HepG2 (cell line): ENCODE data around the gene RPTOR. TPM values are rescaled to one million over a fixed set of nuclear protein-coding genes. Genes with fewer than 3 reads are reported as not detected.
A peak's percentile ranks its signal among the peaks of the same experiment; 100 is the strongest.

Experiments
- BORCS8-MEF2B ChIP-seq: sonication (generic); formaldehyde crosslinking; IDR thresholded peaks from 2 replicates; pipeline ENCODE4 v1.8.0; 2022; ENCODE audit warnings: mild to moderate bottlenecking, missing genetic modification reagents
- CHD4 ChIP-seq: fragments of 200-600 bp; sonication (generic); IDR thresholded peaks from 2 replicates; pipeline ENCODE4 v1.7.0; 2017; ENCODE audit warnings: mild to moderate bottlenecking, low read length, borderline replicate concordance
- GATAD2A ChIP-seq: IDR thresholded peaks from 2 replicates; pipeline ENCODE4 v1.6.1; 2016
- PITX1 ChIP-seq: sonication (generic); formaldehyde crosslinking; IDR thresholded peaks from 2 replicates; pipeline ENCODE4 v1.5.1; 2020; ENCODE audit warnings: mild to moderate bottlenecking, missing genetic modification reagents
- RAD51 ChIP-seq: fragments of 450-650 bp; IDR thresholded peaks from 2 replicates; pipeline ENCODE4 v1.6.1; 2016; ENCODE audit warnings: borderline replicate concordance
- SIN3A ChIP-seq: IDR thresholded peaks from 2 replicates; pipeline ENCODE4 v1.6.1; 2011; ENCODE audit warnings: low read depth, mild to moderate bottlenecking, control low read depth, low read length, borderline replicate concordance
- TMF1 ChIP-seq: sonication (generic); formaldehyde crosslinking; IDR thresholded peaks from 2 replicates; pipeline ENCODE4 v1.8.1; 2022; ENCODE audit warnings: low read depth, missing genetic modification reagents
- ZNF337 ChIP-seq: sonication (generic); formaldehyde crosslinking; IDR thresholded peaks from 2 replicates; pipeline ENCODE4 v1.5.1; 2020; ENCODE audit warnings: missing genetic modification reagents, low read depth, mild to moderate bottlenecking, borderline replicate concordance
- ZNF615 ChIP-seq: sonication (generic); formaldehyde crosslinking; IDR thresholded peaks from 2 replicates; pipeline ENCODE4 v1.5.0; 2020; ENCODE audit warnings: mild to moderate bottlenecking, missing genetic modification reagents, borderline replicate concordance
- ZNF616 ChIP-seq: sonication (generic); formaldehyde crosslinking; IDR thresholded peaks from 2 replicates; pipeline ENCODE4 v1.5.0; 2020; ENCODE audit warnings: low read depth, mild to moderate bottlenecking, missing genetic modification reagents
- ZNF788 ChIP-seq: sonication (generic); formaldehyde crosslinking; IDR thresholded peaks from 2 replicates; pipeline ENCODE4 v1.5.0; 2020; ENCODE audit warnings: mild to moderate bottlenecking, missing genetic modification reagents, borderline replicate concordance
- polyA plus RNA-seq, 8 experiments: library from polyadenylated mRNA; depleted of rRNA in 3 of 8; stranded (reverse) in 7 of 8; unstranded in 1 of 8; fragments of >200 nt; fragmentation: Illumina TruSeq in 4 of 8; extraction: Trizol in 4 of 8; gene quantifications; 2 replicates each; pipeline versions ENCODE4 v1.2.1 to v1.2.3, GENCODE V29; 2011 to 2016; ENCODE audit warnings: low read depth in 4 of 8, missing spikeins in 1 of 8, mixed read lengths in 1 of 8; ENCODE audit not compliant: insufficient read depth in 1 of 8
- total RNA-seq, 5 experiments: library from RNA; depleted of rRNA; stranded (reverse); fragments of >200 nt; fragmentation: Illumina TruSeq; extraction: Trizol; gene quantifications; 2 replicates each; pipeline ENCODE4 v1.2.3, GENCODE V29; 2016; ENCODE audit warnings: low read depth in 1 of 5
- TF ChIP-seq, protein P1 (sequence below): sonication (generic); formaldehyde crosslinking; IDR thresholded peaks from 2 replicates; pipeline ENCODE4 v1.5.1; 2020; ENCODE audit warnings: missing genetic modification reagents, mild to moderate bottlenecking, borderline replicate concordance
- TF ChIP-seq, protein P2 (sequence below): IDR thresholded peaks from 2 replicates; pipeline ENCODE4 v1.6.1; 2016; ENCODE audit warnings: low read depth, borderline replicate concordance
- TF ChIP-seq, protein P3 (sequence below): IDR thresholded peaks from 2 replicates; pipeline ENCODE4 v1.6.1; 2018; ENCODE audit warnings: missing genetic modification reagents, mild to moderate bottlenecking, missing compliant biosample characterization
- TF ChIP-seq, protein P4 (sequence below): sonication (generic); formaldehyde crosslinking; IDR thresholded peaks from 2 replicates; pipeline ENCODE4 v1.4.0; 2020; ENCODE audit warnings: mild to moderate bottlenecking, missing genetic modification reagents
- TF ChIP-seq, protein P5 (sequence below): IDR thresholded peaks from 2 replicates; pipeline ENCODE4 v1.6.1; 2016
- TF ChIP-seq, protein P6 (sequence below): sonication (generic); formaldehyde crosslinking; IDR thresholded peaks from 2 replicates; pipeline ENCODE4 v1.5.1; 2020; ENCODE audit warnings: missing genetic modification reagents, mild to moderate bottlenecking, borderline replicate concordance

Gene RPTOR
- total and polyA plus RNA-seq, 2 of the 13 experiments (the other 11 are each of a cell fraction or from before 2014, with no cell fraction given): 6.6 to 25.3 TPM

DNA sequence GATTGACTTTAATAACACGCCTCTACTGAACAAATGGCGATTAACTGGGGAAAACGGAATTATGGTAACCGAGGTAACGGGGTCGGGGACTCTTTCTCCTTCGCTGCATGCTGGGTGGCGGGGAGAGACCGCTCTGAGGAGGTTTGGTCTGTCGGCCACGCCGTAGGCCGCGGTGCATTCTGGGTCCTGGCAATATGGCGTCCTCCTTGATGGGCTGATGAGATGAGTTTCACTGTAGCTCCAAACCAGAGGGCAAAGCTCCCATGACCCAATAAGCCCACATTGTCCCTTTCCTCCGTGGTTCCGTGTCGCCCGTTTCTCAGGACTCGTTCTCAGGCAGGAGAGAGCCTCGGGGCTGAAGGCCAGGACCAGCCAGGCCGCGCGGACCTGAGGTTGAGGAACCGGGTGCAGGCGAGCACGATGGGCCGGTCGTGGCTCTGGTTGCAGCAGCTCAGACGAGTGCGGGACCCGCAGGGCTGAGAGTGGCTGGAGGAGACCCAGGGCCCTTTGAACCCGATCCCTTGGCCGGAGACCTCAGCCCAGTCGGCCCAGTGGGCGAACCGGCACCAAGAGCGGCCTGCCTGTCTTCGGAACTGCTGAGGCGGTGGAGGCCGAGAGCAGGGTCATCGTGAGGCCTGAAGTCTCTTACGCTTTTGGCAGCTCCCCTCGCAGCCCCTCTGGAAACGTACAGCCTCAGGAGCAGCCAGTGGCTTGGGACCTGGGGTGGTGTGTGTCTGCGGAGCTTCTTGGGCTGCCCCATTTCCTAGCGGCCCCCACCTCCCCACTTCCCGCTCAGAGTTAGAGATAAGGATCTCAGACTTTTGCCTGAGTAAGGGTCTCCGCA is at the start of gene RPTOR (continued):
- TF ChIP-seq, protein P1, sequence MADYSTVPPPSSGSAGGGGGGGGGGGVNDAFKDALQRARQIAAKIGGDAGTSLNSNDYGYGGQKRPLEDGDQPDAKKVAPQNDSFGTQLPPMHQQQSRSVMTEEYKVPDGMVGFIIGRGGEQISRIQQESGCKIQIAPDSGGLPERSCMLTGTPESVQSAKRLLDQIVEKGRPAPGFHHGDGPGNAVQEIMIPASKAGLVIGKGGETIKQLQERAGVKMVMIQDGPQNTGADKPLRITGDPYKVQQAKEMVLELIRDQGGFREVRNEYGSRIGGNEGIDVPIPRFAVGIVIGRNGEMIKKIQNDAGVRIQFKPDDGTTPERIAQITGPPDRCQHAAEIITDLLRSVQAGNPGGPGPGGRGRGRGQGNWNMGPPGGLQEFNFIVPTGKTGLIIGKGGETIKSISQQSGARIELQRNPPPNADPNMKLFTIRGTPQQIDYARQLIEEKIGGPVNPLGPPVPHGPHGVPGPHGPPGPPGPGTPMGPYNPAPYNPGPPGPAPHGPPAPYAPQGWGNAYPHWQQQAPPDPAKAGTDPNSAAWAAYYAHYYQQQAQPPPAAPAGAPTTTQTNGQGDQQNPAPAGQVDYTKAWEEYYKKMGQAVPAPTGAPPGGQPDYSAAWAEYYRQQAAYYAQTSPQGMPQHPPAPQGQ (CRISPR knock-in tag): no peak
- 0 out of 2 replicates have a peak, but pooled peaks have one; percentile 15 for TF ChIP-seq TMF1 (CRISPR knock-in tag)
- no peak for TF ChIP-seq ZNF615 (CRISPR knock-in tag)
- TF ChIP-seq GATAD2A (CRISPR knock-in tag): peak; percentile 91
- TF ChIP-seq BORCS8-MEF2B (CRISPR knock-in tag): peak; percentile 94
- TF ChIP-seq, protein P2, sequence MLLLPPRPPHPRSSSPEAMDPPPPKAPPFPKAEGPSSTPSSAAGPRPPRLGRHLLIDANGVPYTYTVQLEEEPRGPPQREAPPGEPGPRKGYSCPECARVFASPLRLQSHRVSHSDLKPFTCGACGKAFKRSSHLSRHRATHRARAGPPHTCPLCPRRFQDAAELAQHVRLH: peak; percentile 95
- TF ChIP-seq, protein P3, sequence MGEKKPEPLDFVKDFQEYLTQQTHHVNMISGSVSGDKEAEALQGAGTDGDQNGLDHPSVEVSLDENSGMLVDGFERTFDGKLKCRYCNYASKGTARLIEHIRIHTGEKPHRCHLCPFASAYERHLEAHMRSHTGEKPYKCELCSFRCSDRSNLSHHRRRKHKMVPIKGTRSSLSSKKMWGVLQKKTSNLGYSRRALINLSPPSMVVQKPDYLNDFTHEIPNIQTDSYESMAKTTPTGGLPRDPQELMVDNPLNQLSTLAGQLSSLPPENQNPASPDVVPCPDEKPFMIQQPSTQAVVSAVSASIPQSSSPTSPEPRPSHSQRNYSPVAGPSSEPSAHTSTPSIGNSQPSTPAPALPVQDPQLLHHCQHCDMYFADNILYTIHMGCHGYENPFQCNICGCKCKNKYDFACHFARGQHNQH (CRISPR knock-in tag): peak; percentile 96
- TF ChIP-seq ZNF337 (CRISPR knock-in tag): peak; percentile 77; the same call in 1 of the 2 replicates
- TF ChIP-seq, protein P4, sequence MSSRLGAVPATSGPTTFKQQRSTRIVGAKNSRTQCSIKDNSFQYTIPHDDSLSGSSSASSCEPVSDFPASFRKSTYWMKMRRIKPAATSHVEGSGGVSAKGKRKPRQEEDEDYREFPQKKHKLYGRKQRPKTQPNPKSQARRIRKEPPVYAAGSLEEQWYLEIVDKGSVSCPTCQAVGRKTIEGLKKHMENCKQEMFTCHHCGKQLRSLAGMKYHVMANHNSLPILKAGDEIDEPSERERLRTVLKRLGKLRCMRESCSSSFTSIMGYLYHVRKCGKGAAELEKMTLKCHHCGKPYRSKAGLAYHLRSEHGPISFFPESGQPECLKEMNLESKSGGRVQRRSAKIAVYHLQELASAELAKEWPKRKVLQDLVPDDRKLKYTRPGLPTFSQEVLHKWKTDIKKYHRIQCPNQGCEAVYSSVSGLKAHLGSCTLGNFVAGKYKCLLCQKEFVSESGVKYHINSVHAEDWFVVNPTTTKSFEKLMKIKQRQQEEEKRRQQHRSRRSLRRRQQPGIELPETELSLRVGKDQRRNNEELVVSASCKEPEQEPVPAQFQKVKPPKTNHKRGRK (CRISPR knock-in tag): peak; percentile 35; the same call in 1 of the 2 replicates
- peak; percentile 93 for TF ChIP-seq PITX1 (CRISPR knock-in tag)
- TF ChIP-seq CHD4: no peak
- TF ChIP-seq ZNF788 (CRISPR knock-in tag): peak; percentile 96; the same call in 1 of the 2 replicates
- TF ChIP-seq, protein P5, sequence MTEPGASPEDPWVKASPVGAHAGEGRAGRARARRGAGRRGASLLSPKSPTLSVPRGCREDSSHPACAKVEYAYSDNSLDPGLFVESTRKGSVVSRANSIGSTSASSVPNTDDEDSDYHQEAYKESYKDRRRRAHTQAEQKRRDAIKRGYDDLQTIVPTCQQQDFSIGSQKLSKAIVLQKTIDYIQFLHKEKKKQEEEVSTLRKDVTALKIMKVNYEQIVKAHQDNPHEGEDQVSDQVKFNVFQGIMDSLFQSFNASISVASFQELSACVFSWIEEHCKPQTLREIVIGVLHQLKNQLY (CRISPR knock-in tag): peak; percentile 31; the same call in 1 of the 2 replicates
- TF ChIP-seq, protein P6, sequence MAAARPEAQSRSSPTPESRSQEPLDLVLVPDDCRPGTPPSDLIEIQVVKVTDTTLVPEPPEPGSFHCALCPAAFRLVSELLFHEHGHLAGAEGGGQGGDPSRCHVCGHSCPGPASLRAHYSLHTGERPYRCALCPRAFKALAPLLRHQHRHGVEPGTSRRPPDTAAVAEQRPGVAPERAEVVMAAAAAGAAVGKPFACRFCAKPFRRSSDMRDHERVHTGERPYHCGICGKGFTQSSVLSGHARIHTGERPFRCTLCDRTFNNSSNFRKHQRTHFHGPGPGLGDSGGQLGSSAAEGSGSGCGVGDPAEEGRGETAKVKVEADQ (CRISPR knock-in tag): peak; percentile 88
- TF ChIP-seq RAD51: no peak
- TF ChIP-seq ZNF616 (CRISPR knock-in tag): peak; percentile 94
- TF ChIP-seq SIN3A: peak; percentile 94
